Measurements from ENCODE around the gene MAN2C1.

- TF ChIP-seq LEF1 (IDR thresholded peaks at IDR 0.05; ENCODE audit: borderline replicate concordance) (no peak), BHLHE40 (IDR thresholded peaks at IDR 0.05; ENCODE audit: borderline replicate concordance) (no peak), CTBP1 (IDR thresholded peaks at IDR 0.05; ENCODE audit: borderline replicate concordance) (no peak), NFRKB (IDR thresholded peaks at IDR 0.05) (no peak), HDGF (IDR thresholded peaks at IDR 0.05; ENCODE audit: borderline replicate concordance) (no peak), FOXM1 (IDR thresholded peaks at IDR 0.05; ENCODE audit: borderline replicate concordance) (no peak), SUZ12 (IDR thresholded peaks at IDR 0.05) (no peak), ELF4 (IDR thresholded peaks at IDR 0.05) (no peak), TARDBP (IDR thresholded peaks at IDR 0.05) (no peak), ARNT (IDR thresholded peaks at IDR 0.05) (no peak)
These were observed 11.9 kb downstream of the MAN2C1 start for GRCh38 chr15:75356517-75356916.
